ENCODE data around the gene DRAM2. TPM values are rescaled to one million over a fixed set of nuclear protein-coding genes. Genes with fewer than 3 reads are reported as not detected.

The DRAM2 gene
- total RNA-seq, 1 experiment from 2014 or later, result 26.4 TPM

GRCh38 chr1:111147948-111148347 lies 8.1 kb upstream of the DRAM2 start:
- no peaks in the 10 kb centered on the region for H3K4me1 ChIP-seq (ENCODE audit: control insufficient read depth in 1 of 2, insufficient read depth in 2 of 2, low read length in 2 of 2)
- no TSS peak for BruUV-seq (replicated peaks)
- POLR2A ChIA-PET, result no interaction called here
- no peak overlapping the region for H3K4me3 ChIP-seq (replicated peaks in 1 of 2; ENCODE audit: low read depth in 1 of 2, low read length in 2 of 2)
- no peak overlapping the region for H2AFZ ChIP-seq (ENCODE audit: low read depth, low read length, poor library complexity, severe bottlenecking)
- H3K27ac ChIP-seq (ENCODE audit: low read depth, low read length), result no peak overlapping the region
- TF ChIP-seq REST (IDR thresholded peaks at IDR 0.05; ENCODE audit: low read depth), result no peak
- no peak for TF ChIP-seq ZNF274 (IDR thresholded peaks at IDR 0.05; ENCODE audit: low read depth, low read length)
- no peak for TF ChIP-seq CEBPB (IDR thresholded peaks at IDR 0.05; ENCODE audit: low read depth)
- no peak for TF ChIP-seq ELF1 (IDR thresholded peaks at IDR 0.05; ENCODE audit: borderline replicate concordance, low read depth)
- no peak for TF ChIP-seq POLR2A (IDR thresholded peaks at IDR 0.05; ENCODE audit: borderline replicate concordance, extremely low read depth, insufficient read depth, insufficient read length)
- intact Hi-C loops (cut with micrococcal nuclease), result no loop called here
- H3K27me3 ChIP-seq (ENCODE audit: insufficient read depth, low read length), result no peaks in the 10 kb centered on the region
- no peaks in the 10 kb centered on the region for H3K9me2 ChIP-seq (ENCODE audit: insufficient read depth)
- H3K4me2 ChIP-seq (ENCODE audit: low read length), result no peak overlapping the region
- no peak for DNase-seq (ENCODE audit: low read depth, low spot score)
- H3K9me3 ChIP-seq (ENCODE audit: control insufficient read depth in 1 of 2, insufficient read depth in 1 of 2, low read depth in 1 of 2, low read length in 2 of 2), result no peaks in the 10 kb centered on the region
- 0 out of 2 replicates have a peak, but pooled peaks cover 4% of the 10 kb centered on the region for H4K20me1 ChIP-seq (ENCODE audit: insufficient read depth)
- CTCF ChIA-PET, result no interaction called here
- RAD21 ChIA-PET (ENCODE audit: low non-redundant PET in 1 of 2, low total read pairs in 2 of 2, uncharacterized antibody in 2 of 2, unreplicated experiment in 2 of 2), result no interaction called here
- H3K79me2 ChIP-seq (ENCODE audit: insufficient read depth, low read length), result peaks cover 91% of the 10 kb centered on the region
- ATAC-seq, result no peak
- H3K9ac ChIP-seq (ENCODE audit: low read length), result no peak overlapping the region
- peaks cover 10 to 25% of the 10 kb centered on the region in 2 experiments; a peak in 3 of 4 replicates for H3K36me3 ChIP-seq (ENCODE audit: control insufficient read depth in 1 of 2, insufficient read depth in 2 of 2, low read length in 2 of 2)
